ENCODE results near the gene RCAN2.
"Not testable (repeated sequence)": the region's sequence is repeated elsewhere in the genome, so short reads cannot be mapped to it uniquely, and the experiment has no call there.

The RCAN2 gene

DNA sequence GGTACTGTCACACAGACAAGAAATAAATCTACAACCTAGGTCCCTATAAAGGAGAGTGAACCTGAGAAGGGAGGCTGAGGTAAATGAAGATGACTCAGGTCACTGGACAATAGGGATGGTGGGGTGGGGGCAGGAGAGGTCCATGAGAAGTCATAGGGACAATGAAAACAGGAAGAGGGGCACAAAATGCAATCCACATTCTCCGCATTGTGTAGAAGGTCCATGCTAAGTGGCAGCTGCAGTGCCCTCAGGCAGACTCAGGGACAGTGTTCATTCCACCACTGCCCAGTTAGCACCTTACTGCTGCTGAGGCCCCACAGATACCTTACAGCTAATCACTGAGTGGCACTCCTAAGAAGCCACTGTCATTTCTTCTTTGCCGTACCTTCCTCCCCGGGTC is 156.8 kb downstream of the RCAN2 start:
- H3K36me3 ChIP-seq (replicated peaks): no peaks in the 10 kb centered on the region
- no peaks in the 10 kb centered on the region for H3K9me3 ChIP-seq
- in situ Hi-C loops (cut with MboI; ENCODE audit: low sequenced_read_pairs): no loop called here
- no peaks in the 10 kb centered on the region for H3K4me1 ChIP-seq
- H3K4me3 ChIP-seq: no peak overlapping the region
- DNase-seq (ENCODE audit: low spot score in 2 of 2): no peak
- H3K27me3 ChIP-seq (ENCODE audit: low read depth): no peaks in the 10 kb centered on the region

DNA sequence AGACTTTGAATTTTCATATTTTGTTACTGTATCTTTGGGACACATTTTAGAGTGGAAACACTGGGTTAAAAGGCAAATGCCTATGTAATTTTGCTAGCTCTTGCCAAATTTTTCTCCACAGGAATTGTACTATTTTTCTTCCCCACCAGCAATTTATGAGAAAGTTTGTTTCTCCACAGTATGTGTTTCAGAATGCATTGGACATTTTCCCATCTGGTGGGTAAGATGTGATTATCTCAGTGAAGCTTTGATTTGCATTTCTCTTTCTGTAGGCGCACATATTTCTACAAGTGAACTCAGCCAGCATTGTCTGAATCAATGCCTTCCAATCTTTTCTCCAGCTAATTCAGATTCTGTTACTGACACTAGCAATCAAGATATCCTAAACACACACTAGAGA is 157.8 kb downstream of the RCAN2 start:
- no peaks in the 10 kb centered on the region for H3K9me3 ChIP-seq
- H3K36me3 ChIP-seq (replicated peaks): no peaks in the 10 kb centered on the region
- in situ Hi-C loops (cut with MboI; ENCODE audit: low sequenced_read_pairs): no loop called here
- H3K27me3 ChIP-seq (ENCODE audit: low read depth): no peaks in the 10 kb centered on the region
- no peak overlapping the region for H3K4me3 ChIP-seq
- DNase-seq (ENCODE audit: low spot score in 2 of 2): no peak
- no peaks in the 10 kb centered on the region for H3K4me1 ChIP-seq

DNA sequence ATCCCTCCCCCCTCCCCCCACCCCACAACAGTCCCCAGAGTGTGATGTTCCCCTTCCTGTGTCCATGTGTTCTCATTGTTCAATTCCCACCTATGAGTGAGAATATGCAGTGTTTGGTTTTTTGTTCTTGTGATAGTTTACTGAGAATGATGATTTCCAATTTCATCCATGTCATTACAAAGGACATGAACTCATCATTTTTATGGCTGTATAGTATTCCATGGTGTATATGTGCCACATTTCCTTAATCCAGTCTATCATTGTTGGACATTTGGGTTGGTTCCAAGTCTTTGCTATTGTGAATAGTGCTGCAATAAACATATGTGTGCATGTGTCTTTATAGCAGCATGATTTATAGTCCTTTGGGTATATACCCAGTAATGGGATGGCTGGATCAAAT is 158.8 kb downstream of the RCAN2 start:
- H3K9me3 ChIP-seq; H3K4me3 ChIP-seq; DNase-seq (ENCODE audit: low spot score in 2 of 2); H3K27me3 ChIP-seq (ENCODE audit: low read depth); in situ Hi-C loops (cut with MboI; ENCODE audit: low sequenced_read_pairs); H3K4me1 ChIP-seq; H3K36me3 ChIP-seq (replicated peaks): not testable (repeated sequence)

DNA sequence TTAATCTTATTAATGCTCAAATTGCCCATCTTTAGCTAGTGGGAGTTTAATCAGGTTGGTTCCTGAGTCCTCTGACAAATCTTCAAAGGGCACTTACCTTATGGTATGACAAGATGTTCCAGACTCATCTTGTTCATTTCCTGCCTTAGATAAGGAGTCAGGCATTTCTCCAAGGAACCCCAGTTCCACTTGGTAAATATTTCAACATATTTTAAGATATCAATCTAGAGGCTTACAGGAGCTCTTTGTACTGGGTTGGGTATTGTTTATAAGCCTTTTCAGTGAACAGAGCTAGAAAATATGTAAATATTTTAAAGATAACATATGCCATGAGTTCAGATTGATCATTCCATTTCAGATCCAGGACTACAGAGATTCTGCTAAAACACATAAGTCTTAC is 159.8 kb downstream of the RCAN2 start:
- H3K4me1 ChIP-seq: no peaks in the 10 kb centered on the region
- in situ Hi-C loops (cut with MboI; ENCODE audit: low sequenced_read_pairs): no loop called here
- no peaks in the 10 kb centered on the region for H3K36me3 ChIP-seq (replicated peaks)
- no peak overlapping the region for H3K4me3 ChIP-seq
- H3K9me3 ChIP-seq: no peaks in the 10 kb centered on the region
- no peaks in the 10 kb centered on the region for H3K27me3 ChIP-seq (ENCODE audit: low read depth)
- no peak for DNase-seq (ENCODE audit: low spot score in 2 of 2)

DNA sequence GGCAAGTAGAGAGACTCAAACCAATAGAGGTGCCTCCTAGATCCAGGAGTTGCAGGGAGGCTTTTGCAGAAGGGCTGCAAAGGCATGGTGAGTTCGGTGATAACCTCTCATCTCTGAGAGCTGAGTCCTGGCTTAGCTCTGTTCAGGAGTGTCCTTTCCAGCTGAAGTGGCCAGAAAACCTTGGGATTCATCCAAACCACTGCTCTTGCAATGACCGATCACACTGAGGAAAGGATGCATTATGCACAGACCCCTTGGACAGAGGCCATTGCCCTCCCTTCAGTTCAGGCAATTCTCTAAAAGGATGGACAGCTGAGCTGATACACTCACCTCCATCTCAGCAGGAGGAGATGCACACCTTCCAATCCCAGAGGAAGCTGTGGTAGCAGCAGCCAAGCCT is 161.7 kb downstream of the RCAN2 start:
- Histone ChIP-seq H3K4me1 (no peaks in the 10 kb centered on the region), H3K36me3 (replicated peaks) (no peaks in the 10 kb centered on the region), H3K4me3 (no peak overlapping the region), H3K27me3 (ENCODE audit: low read depth) (no peaks in the 10 kb centered on the region), H3K9me3 (no peaks in the 10 kb centered on the region)
- DNase-seq (ENCODE audit: low spot score in 2 of 2): no peak
- in situ Hi-C loops (cut with MboI; ENCODE audit: low sequenced_read_pairs): no loop called here

DNA sequence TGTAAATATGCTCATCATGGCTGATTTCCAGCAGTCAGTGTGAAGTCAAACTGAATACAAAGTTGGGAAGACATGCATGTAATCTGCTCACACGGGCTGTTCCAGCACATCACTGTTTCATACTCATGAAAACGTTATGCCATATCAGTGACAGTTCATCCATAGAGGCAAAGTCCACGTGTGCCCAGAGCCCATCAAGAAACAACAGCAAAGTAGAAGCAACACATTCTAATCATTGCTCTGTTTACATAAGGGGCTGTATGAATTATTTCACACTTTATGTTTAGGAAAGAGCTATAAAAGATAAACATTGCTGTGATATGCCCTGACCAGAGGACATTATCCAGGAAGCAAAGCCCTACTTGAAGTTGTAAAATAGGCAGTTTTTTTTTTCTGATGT is 163.5 kb downstream of the RCAN2 start:
- no peaks in the 10 kb centered on the region for H3K27me3 ChIP-seq (ENCODE audit: low read depth)
- in situ Hi-C loops (cut with MboI; ENCODE audit: low sequenced_read_pairs): no loop called here
- H3K4me1 ChIP-seq: no peaks in the 10 kb centered on the region
- no peak overlapping the region for H3K4me3 ChIP-seq
- no peak for DNase-seq (ENCODE audit: low spot score in 2 of 2)
- no peaks in the 10 kb centered on the region for H3K36me3 ChIP-seq (replicated peaks)
- no peaks in the 10 kb centered on the region for H3K9me3 ChIP-seq

DNA sequence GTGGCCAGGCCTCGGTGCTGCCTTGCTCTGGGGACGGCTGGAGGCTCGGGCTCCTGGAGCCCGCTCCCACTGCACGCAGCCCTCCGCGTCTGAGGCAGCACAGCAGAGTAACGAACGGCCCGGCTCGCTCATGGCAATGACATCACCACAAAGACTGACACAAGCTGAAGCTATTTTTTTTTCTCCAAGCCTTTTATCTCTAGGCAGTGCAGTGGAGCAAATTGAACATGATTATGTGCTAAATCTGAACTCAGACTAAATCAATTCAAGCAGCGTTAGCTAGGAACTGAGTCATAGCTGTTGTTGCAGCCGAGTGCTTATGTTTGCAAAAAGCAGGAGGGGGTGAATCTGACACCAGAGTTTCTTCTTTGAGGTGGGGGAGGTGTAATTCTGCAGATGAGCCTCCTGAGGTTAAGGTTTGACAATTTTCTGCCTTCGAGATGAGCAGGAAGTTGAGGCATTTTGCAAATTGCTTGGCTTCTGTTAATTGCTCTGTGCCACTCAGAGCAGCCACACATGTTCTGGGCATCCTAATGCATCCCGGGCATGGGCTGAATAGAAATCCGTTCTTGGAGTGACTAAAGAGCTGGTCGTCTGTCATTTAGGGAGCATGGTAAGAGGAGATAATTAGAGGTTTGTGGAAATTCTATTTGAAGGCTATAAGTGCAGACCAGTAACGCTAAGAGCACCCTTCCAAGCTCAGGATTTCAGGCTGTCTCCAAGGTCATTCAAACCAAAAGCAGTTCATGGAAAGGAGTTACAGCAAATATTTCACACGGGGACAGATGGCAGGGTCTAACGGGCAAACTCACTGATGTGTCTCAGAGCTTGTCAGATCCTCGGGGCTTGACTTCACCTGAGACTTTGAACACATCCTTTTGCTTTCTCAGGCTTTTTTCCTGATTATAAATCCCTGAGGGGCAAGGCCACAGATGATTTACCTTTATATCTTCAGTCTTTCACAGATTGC is 165.4 kb downstream of the RCAN2 start:
- DNase-seq (ENCODE audit: low spot score in 2 of 2): no peak
- no peaks in the 10 kb centered on the region for H3K36me3 ChIP-seq (replicated peaks)
- H3K4me1 ChIP-seq: no peaks in the 10 kb centered on the region
- in situ Hi-C loops (cut with MboI; ENCODE audit: low sequenced_read_pairs): no loop called here
- no peak overlapping the region for H3K4me3 ChIP-seq
- no peaks in the 10 kb centered on the region for H3K9me3 ChIP-seq
- H3K27me3 ChIP-seq (ENCODE audit: low read depth): no peaks in the 10 kb centered on the region

DNA sequence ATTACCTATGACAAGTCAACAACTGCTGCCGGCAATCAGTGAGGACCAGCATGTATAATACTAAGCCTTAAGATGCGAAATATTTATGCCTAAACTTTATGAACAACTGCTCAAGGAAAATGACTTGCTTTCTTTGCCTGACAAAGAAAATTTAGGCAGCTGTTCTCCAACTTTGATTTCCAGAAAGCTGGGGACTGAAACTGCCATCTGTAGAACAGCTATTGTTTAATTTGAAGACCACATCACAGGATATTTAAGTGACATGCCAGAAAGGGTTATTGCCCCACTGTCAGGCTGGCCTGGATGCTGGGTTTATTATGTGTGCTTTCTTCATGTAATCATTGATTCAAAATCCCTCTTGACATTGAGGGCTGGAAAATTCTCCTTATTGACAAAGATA is 166.5 kb downstream of the RCAN2 start:
- no peaks in the 10 kb centered on the region for H3K4me1 ChIP-seq
- no peaks in the 10 kb centered on the region for H3K36me3 ChIP-seq (replicated peaks)
- H3K9me3 ChIP-seq: no peaks in the 10 kb centered on the region
- no peak overlapping the region for H3K4me3 ChIP-seq
- in situ Hi-C loops (cut with MboI; ENCODE audit: low sequenced_read_pairs): no loop called here
- H3K27me3 ChIP-seq (ENCODE audit: low read depth): no peaks in the 10 kb centered on the region
- no peak for DNase-seq (ENCODE audit: low spot score in 2 of 2)

DNA sequence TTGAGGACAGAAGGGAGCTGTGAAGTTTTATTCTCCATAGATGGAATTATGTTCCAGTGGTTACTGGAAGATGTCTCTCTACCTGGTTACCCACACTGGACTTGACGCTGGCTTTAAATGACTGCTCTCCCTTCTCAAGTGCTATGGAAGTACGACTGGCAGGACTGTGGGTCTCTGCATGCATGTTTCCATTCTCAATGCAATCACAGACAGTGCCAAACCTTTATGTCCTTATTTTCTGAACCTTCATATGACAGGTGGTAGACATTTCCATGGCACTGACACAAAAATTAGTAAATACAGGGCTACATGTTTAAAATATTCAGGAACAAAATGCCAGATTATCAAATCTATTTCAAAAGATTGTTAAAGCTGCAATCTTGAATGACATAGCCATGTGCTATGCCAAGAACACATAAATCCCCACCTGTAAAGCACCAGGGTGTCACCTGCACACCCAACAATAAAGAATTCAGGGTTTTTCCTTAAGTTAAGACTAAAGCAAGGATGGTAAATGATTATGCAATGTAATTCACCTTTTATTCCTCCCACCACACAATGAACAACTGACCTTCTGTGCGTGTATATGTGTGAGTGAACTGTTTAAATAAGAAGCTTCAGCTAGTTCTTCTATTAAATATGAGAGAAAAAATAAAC is 167.2 kb downstream of the RCAN2 start:
- in situ Hi-C loops (cut with MboI; ENCODE audit: low sequenced_read_pairs): no loop called here
- no peaks in the 10 kb centered on the region for H3K36me3 ChIP-seq (replicated peaks)
- no peak overlapping the region for H3K4me3 ChIP-seq
- DNase-seq (ENCODE audit: low spot score in 2 of 2): no peak
- no peaks in the 10 kb centered on the region for H3K4me1 ChIP-seq
- no peaks in the 10 kb centered on the region for H3K9me3 ChIP-seq
- H3K27me3 ChIP-seq (ENCODE audit: low read depth): no peaks in the 10 kb centered on the region

DNA sequence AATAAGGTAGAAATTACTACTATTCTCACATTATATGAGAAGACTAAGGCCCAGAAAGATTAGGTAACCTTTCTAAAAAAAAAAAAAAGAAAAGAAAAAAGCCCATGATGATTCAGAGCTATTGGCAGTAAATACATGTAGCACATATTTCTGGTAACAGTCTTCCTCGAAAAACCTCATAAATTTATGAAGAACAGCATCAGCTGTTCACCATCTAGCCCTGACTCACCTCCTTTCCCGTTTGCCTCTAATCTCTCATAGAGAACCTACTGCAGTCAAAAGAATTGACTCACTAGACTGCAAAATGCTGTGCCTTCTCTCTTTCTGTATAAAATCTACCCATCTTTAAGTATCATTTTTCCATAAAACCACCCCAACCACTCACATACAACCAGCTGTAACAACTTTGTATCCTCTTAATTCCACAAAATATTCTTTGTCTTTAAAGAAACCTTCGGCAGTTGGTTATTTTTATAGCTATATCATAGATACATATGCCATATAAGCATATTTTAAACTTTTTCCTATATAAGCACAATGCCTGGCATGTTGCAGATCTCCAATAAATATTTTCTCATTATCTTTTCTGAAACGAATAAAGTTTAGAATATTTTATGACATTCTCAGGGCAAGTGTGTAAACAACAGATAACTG is 167.8 kb downstream of the RCAN2 start:
- in situ Hi-C loops (cut with MboI; ENCODE audit: low sequenced_read_pairs): no loop called here
- H3K9me3 ChIP-seq: no peaks in the 10 kb centered on the region
- no peak overlapping the region for H3K4me3 ChIP-seq
- no peaks in the 10 kb centered on the region for H3K27me3 ChIP-seq (ENCODE audit: low read depth)
- H3K36me3 ChIP-seq (replicated peaks): no peaks in the 10 kb centered on the region
- DNase-seq (ENCODE audit: low spot score in 2 of 2): no peak
- no peaks in the 10 kb centered on the region for H3K4me1 ChIP-seq

DNA sequence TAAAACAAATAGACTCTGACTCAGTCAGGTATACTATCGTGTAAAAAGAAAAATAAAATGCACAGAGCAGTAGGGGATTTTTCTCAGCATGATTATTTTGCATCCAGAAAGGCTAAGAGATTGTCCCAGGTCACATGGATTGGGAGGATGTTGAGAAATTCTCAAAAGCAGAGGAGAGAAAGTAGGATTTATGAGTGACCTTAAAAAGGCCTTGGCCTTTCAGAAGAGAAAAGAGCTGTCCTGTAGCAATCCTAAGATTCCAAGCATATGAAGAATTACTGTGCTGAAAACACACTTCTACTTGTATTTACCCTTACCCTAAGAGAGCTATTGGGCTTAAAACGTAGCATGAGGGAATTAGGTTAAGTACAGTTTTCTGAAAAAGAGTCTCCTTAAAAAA is 170.7 kb downstream of the RCAN2 start:
- no peak overlapping the region for H3K4me3 ChIP-seq
- no peak for DNase-seq (ENCODE audit: low spot score in 2 of 2)
- no peaks in the 10 kb centered on the region for H3K27me3 ChIP-seq (ENCODE audit: low read depth)
- in situ Hi-C loops (cut with MboI; ENCODE audit: low sequenced_read_pairs): no loop called here
- H3K36me3 ChIP-seq (replicated peaks): no peaks in the 10 kb centered on the region
- no peaks in the 10 kb centered on the region for H3K4me1 ChIP-seq
- H3K9me3 ChIP-seq: no peaks in the 10 kb centered on the region

DNA sequence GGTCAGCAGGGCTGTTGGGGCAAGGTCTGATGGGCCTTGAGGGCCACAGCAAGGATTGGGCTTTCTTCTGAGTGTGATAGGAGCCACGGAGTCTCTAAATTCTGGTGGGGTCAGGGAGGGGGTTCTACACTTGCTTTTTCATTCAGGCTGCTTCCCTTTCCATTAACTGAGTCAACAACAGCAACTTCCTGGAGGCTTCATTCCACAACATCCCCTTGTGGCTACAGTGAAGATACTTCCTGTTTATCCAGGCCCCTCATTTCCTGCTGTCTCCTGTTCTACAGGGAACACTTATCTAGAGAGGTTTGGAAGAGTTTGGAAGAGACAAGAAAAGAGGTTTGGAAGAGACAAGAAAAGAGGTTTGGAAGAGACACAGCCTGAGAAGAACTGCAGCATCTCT is 175.7 kb downstream of the RCAN2 start:
- Histone ChIP-seq H3K36me3 (replicated peaks) (no peaks in the 10 kb centered on the region), H3K4me1 (no peaks in the 10 kb centered on the region), H3K4me3 (no peak overlapping the region), H3K9me3 (no peaks in the 10 kb centered on the region), H3K27me3 (ENCODE audit: low read depth) (no peaks in the 10 kb centered on the region)
- DNase-seq (ENCODE audit: low spot score in 2 of 2): no peak
- in situ Hi-C loops (cut with MboI; ENCODE audit: low sequenced_read_pairs): no loop called here

DNA sequence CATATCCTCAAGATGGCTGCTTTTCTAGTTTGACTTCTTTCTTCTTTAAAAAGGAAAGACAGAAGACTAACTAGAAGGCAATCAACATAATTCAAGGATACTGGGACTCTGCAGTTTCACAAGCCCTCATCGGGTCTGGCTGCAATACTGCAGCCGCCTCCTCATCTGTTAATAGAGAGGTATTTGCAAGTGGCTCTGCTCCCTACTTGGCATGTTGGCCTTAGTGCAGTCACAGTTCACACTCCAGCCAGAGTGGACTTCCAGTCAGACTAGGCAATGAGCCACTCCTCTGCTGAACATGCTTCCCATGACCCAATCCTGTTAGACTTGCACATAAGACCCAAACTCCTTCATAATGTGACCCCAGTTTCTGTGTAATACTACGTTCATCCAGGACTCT is 178.6 kb downstream of the RCAN2 start:
- in situ Hi-C loops (cut with MboI; ENCODE audit: low sequenced_read_pairs): no loop called here
- Histone ChIP-seq H3K36me3 (replicated peaks) (no peaks in the 10 kb centered on the region), H3K27me3 (ENCODE audit: low read depth) (no peaks in the 10 kb centered on the region), H3K4me1 (no peaks in the 10 kb centered on the region), H3K9me3 (no peaks in the 10 kb centered on the region), H3K4me3 (no peak overlapping the region)
- DNase-seq (ENCODE audit: low spot score in 2 of 2): no peak

DNA sequence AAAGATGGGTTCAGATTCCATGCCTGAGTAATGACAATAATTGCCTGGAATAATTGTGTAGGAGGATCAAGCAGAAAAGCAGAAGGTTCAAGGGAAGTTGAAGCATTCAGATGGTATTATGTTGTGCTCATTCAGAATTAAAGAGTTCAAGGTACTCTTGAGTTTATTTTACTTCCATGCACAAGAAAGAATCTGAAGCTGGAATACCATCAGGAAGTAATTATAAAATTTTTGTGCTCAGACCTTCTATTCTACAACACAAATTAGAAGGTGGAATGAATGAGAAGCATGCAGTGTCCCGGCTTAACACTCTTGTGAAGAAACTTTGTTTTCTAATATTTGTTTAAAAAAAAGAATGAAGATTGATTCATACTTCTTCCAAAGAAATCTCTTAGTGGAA is 181.1 kb downstream of the RCAN2 start:
- no peaks in the 10 kb centered on the region for H3K36me3 ChIP-seq (replicated peaks)
- no peaks in the 10 kb centered on the region for H3K4me1 ChIP-seq
- no peaks in the 10 kb centered on the region for H3K9me3 ChIP-seq
- in situ Hi-C loops (cut with MboI; ENCODE audit: low sequenced_read_pairs): no loop called here
- H3K27me3 ChIP-seq (ENCODE audit: low read depth): no peaks in the 10 kb centered on the region
- H3K4me3 ChIP-seq: no peak overlapping the region
- DNase-seq (ENCODE audit: low spot score in 2 of 2): no peak
